ENCODE results near the gene OPRD1.

Gene OPRD1

GRCh38 chr1:28915031-28915895 lies 103.3 kb downstream of the OPRD1 start:
- peak; percentile 60 for DNase-seq

GRCh38 chr1:28917757-28918118 lies 105.8 kb downstream of the OPRD1 start:
- DNase-seq = no peak
